ENCODE data around the gene RFXANK.
A peak's percentile ranks its signal among the peaks of the same experiment; 100 is the strongest.
"Not testable (repeated sequence)": the region's sequence is repeated elsewhere in the genome, so short reads cannot be mapped to it uniquely, and the experiment has no call there.

The RFXANK gene

GRCh38 chr19:19192078-19192882 is at the start of gene RFXANK, which contains the start of gene BORCS8:
Gene RFXANK, plus strand, starts transcription at chr19:19192258. Its CDS starts 1,689 bp downstream, at chr19:19193947.
Gene BORCS8, minus strand, starts transcription at chr19:19192152. Its CDS starts 35 bp downstream, at chr19:19192117.
- peak; percentile 98 for DNase-seq (ENCODE audit: low spot score)

GRCh38 chr19:19142347-19142746 is 49.7 kb upstream of the RFXANK start:
- no peak for DNase-seq (ENCODE audit: low spot score)

- DNase-seq (ENCODE audit: low spot score): no peak
These were observed 46.8 kb upstream of the RFXANK start for GRCh38 chr19:19145281-19145680.

GRCh38 chr19:19145684-19146608 is 46.1 kb upstream of the RFXANK start:
- peak; percentile 88 for DNase-seq (ENCODE audit: low spot score)

GRCh38 chr19:19146865-19147264 is 45.2 kb upstream of the RFXANK start:
- no peak for DNase-seq (ENCODE audit: low spot score)

GRCh38 chr19:19147344-19147743 is 44.7 kb upstream of the RFXANK start:
- DNase-seq (ENCODE audit: low spot score): no peak

- not testable (repeated sequence) for DNase-seq (ENCODE audit: low spot score)
These were observed 43.6 kb upstream of the RFXANK start for GRCh38 chr19:19148504-19148903.

- DNase-seq (ENCODE audit: low spot score): no peak
These were observed 42.6 kb upstream of the RFXANK start for GRCh38 chr19:19149435-19149834.

GRCh38 chr19:19151418-19151817 is 40.6 kb upstream of the RFXANK start:
- DNase-seq (ENCODE audit: low spot score): no peak

- no peak for DNase-seq (ENCODE audit: low spot score)
These were observed 39.2 kb upstream of the RFXANK start for GRCh38 chr19:19152668-19153384.

- no peak for DNase-seq (ENCODE audit: low spot score)
These were observed 37.1 kb upstream of the RFXANK start for GRCh38 chr19:19154768-19155494.

GRCh38 chr19:19155495-19156219 is 36.4 kb upstream of the RFXANK start:
- no peak for DNase-seq (ENCODE audit: low spot score)

GRCh38 chr19:19157808-19158207 is 34.2 kb upstream of the RFXANK start:
- DNase-seq (ENCODE audit: low spot score): no peak

- no peak for DNase-seq (ENCODE audit: low spot score)
These were observed 32.5 kb upstream of the RFXANK start for GRCh38 chr19:19159534-19159933.

GRCh38 chr19:19160461-19161035 is 31.5 kb upstream of the RFXANK start:
- no peak for DNase-seq (ENCODE audit: low spot score)

GRCh38 chr19:19162495-19162894 is 29.6 kb upstream of the RFXANK start:
- DNase-seq (ENCODE audit: low spot score): no peak

- no peak for DNase-seq (ENCODE audit: low spot score)
These were observed 26.7 kb upstream of the RFXANK start for GRCh38 chr19:19165396-19165795.

- DNase-seq (ENCODE audit: low spot score): no peak
These were observed 24.4 kb upstream of the RFXANK start for GRCh38 chr19:19167612-19168011.

GRCh38 chr19:19169236-19170052 is 22.6 kb upstream of the RFXANK start:
- no peak for DNase-seq (ENCODE audit: low spot score)
